T-helper 1 cell treated with Interleukin-12 subunit alpha and Interleukin-12 subunit beta and Interleukin-4 antibody, amounts not matched to agents 30 ng/mL and 1 ng/mL, for 36 hours (primary cell): ENCODE data around the gene ADAP1. TPM values are rescaled to one million over a fixed set of nuclear protein-coding genes. Genes with fewer than 3 reads are reported as not detected.

Source experiments
- intact Hi-C: fragments of 100-400 bp; cut with micrococcal nuclease; formaldehyde crosslinking; loops from one replicate; pipeline ENCODE4 v1.15.1; 2024
- total RNA-seq: library from RNA; stranded (reverse); gene quantifications from 2 replicates; pipeline ENCODE4 v1.2.3, GENCODE V29; 2022

The ADAP1 gene
- total RNA-seq, 1 donor from 2014 or later: 20.9 TPM

DNA sequence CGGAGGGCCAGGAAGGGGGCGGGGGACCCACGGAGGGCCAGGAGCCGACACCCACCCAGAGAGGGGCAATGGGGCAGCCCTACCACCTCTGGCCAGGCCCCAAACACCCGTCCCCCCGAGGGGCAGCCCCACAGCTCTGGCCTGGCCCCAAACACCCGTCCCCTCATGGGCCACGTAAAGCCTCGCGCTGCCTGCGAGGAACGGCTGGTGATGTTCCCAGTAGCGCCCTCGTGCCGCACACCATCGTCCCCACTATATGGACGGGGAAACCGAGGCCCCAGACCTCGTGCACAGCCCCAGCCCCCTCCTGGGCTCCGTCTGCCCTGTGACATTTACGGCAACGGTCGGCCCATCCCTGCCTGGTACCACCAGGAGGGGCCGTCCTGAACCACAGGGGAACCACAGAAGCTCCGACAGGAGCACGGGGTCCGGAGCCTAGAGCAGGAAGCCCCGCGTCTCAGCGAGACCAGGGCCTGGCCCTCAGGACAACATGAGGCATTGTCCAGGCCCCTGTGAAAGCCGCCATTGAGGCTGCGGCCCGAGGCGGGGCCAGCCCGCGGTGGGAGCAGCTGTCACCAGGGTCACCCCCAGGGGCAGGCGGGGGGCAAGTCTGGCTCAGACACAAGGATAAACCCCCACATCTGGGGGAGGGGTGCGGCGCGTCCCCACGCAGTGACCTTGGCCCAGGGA, 42.5 kb downstream of the ADAP1 start:
- intact Hi-C loops: no loop called here

DNA sequence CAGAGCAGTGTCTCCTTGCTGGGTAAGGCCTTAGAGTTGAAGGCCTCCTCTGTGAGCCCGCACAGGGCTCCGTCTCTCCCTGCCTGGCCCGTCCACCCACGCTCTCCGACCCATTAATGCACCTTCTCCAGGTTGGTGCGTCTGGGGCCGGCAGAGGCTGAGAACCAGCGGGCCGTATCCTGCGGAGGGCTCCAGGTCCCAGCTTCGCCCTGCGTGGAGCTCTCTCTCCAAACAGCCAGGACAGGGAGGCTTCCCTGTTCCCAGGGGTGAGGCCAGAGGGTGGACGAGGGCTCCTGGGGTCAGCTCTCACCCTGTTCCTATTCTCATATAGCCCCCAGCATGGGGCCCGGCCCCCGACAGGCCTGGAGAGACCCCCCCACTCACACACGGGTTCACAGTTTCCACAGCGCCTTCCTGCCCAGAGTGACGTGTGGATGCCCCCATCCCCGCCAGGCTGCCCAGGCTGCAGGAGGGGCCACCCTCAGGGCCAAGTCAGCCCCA, 43.5 kb downstream of the ADAP1 start:
- intact Hi-C loops: no loop called here

DNA sequence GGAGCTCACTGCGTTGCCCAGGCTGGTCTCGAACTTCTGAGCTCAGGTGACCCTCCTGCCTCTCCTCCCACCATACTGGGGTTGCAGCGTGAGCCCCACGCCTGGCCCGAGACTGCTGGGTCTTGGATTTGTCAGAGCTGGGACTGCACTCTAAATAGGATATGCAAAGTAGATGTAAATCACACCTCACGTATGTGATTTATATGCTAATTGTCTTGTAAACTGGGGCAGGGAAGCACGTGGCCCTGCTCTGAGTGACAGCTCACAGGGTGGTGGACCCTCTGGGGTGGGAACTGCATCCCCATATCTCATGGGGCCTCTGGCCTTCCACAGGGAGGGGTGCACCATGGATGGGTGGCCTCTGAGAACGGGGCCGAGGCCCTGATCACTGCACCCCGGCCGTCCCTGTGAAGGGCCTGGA, 44.0 kb downstream of the ADAP1 start:
- intact Hi-C loops: no loop called here

DNA sequence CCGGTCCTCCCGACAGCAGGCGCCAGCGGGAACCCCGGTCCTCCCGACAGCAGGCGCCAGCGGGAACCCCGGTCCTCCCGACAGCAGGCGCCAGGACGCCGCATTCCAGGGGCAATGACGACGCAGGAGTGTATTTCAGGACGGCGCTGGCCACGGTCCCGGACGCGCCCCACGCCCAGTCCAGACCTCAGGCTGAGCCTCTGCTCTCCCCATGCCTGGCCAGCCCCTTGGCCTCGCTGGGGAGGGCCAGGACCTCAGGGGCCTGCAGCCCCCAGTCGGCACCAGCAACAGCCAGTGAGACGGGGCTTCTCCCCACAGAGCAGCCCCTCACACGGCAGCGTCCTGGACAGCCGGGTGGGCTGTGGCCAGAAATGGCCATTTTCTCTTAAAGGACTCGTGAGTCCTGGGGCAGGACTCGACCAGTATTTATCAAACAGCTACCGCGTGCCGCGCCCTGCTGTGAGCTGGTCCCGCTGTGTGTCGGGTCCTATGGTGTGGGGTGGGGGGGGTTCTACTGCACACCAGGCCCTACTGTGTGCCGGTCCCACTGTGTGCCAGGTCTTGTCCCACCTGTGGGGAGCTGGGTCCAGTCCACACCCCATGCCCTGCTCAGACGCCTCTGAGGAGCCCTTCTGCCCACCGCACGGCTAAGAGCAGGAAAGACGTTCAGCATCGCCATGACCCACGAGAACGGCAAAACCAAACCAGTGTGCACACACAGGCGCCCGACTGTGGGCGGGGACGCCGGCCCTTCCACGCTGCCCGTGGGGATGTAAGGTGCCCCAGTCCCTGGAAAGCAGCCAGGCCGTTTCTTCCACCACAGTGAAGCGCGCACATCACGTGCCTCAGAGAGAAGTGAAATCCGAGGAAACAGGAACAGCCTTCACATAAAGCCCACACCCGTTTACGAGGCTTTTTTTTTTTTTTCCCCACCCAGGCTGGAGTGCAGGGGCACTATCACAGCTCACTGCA, 44.8 kb downstream of the ADAP1 start:
- intact Hi-C loops: loop anchor here (2.0 kb wide), 1 partner anchor 155 kb away; no protein-coding TSS in a partner anchor

DNA sequence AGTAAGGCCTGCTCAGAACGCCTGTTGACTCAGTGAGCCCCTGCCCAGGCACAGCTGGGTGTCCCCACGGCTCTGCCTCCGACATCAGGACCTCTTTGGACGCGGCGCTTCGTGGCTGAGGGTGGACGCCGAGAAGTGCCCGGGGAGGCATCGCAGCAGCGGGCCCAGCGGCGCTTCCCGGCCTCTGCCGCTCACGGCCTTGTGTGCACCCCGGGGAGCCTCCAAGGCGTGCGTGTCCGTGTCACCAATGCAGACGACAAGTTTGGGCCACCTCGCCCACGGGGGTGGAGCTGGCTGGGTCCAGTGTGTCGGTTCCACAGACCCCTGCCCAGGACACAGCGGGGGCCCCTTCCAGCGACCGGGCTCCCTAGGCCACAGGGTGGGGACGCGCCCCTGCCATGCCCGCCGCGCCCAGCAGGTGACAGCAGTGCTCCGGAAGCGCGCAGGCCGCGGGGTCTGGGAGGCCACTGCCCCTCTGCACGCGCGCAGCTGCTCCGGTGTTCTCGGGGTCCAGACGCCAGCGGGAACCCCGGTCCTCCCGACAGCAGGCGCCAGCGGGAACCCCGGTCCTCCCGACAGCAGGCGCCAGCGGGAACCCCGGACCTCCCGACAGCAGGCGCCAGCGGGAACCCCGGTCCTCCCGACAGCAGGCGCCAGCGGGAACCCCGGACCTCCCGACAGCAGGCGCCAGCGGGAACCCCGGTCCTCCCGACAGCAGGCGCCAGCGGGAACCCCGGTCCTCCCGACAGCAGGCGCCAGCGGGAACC, 45.7 kb downstream of the ADAP1 start:
- intact Hi-C loops: loop anchor here (1.0 to 2.0 kb wide), 3 partner anchors 47 to 156 kb away; no protein-coding TSS in a partner anchor

DNA sequence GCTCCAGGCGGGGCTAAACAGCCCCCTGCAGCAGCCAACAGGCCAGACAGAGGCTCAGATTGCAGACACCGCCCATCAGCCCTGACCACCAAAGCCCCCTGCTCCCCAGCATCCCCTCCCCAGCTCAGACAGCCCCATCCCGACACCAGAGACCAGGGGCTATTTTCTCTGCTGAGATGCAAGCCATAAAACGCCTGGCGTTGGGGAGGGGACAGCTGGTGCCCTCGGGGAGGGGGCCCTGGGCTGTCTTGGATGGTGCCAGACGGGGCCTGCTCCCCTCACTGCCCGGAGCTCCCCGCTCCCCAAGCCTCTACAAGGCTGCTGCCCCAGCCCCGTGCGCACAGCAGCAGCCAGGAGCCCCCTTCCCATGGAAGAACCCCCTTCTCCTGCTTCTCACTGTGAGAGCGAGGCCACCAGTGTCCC, 46.3 kb downstream of the ADAP1 start:
- intact Hi-C loops: loop anchor here (1.0 to 2.0 kb wide), 3 partner anchors 47 to 157 kb away; no protein-coding TSS in a partner anchor

DNA sequence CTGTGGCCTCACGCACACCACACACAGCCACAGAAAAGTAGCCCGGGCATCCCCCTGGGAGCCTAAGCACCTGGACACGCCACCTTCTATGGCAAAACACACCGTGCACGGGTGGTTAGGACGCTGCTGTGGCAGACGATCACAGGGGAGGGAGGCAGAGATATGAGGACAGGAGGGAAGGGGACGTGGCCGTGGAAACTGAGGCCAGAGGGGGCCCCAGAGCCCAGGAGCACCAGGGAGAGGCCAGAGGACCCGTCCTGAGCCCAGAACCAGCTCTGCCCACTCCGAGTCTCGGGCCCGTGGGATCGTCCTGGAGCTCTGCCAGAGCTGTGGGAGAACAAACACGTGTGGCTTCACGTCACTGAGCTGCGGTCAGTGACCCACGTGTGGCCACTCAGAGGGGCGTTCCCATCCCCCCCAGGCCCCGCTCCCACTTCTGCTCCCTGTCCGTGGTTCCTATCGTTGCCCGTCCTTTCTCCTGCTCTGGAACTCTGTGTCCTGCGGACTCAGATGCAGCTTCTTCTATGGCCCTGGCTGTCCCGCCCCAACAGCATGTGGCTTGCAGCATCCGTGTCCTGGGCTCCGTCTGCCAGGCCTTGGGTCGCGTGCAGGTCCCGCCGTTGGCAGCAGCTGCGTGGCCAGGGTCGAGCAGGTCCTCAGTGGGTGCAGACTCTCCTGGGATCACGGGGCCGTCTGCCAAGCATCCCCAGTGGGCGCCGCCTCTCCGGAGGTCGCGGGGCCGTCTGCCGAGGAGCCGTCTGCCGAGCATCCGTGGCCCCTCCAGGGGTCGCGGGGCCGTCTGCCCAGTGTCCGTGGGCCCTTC, 47.1 kb downstream of the ADAP1 start:
- intact Hi-C loops: no loop called here

DNA sequence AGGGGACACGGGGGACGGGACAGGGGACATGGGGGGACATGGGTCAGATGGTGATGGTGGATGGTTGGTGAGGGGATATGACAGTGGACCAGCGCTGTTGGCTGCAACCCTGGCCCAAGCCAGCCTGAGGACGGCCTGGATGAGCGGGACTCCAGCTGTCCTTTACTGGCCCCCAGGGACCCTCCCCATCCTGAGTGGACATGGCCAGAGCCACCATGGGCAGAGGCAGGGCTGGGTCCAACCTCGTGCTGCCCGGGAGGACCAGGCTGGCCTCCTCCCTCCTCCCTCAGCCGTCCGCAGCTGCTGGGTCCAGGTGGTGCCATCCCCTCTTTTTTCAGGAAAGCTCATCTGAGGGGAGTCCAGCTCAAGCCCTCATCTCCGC, 47.7 kb downstream of the ADAP1 start:
- intact Hi-C loops: no loop called here

DNA sequence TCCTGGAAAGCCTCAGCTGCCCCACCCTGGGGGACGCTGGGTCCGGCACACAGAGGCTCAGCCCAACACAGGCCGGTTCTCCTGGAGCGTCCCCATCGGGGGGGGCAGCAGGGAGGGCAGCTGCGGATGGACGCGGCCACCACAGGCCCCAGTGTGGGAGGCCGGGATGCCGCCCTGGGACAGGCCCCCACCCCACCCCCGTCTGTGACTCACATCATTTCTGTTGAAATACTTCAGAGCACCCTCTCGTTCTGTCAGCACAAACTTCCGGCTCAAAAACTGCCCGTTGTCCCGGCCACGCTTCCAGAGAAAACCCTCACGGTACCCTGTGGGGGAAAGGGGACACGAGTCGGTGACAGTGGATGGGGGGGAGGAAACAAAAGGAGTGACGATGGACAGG, 49.6 kb downstream of the ADAP1 start:
- intact Hi-C loops: no loop called here

DNA sequence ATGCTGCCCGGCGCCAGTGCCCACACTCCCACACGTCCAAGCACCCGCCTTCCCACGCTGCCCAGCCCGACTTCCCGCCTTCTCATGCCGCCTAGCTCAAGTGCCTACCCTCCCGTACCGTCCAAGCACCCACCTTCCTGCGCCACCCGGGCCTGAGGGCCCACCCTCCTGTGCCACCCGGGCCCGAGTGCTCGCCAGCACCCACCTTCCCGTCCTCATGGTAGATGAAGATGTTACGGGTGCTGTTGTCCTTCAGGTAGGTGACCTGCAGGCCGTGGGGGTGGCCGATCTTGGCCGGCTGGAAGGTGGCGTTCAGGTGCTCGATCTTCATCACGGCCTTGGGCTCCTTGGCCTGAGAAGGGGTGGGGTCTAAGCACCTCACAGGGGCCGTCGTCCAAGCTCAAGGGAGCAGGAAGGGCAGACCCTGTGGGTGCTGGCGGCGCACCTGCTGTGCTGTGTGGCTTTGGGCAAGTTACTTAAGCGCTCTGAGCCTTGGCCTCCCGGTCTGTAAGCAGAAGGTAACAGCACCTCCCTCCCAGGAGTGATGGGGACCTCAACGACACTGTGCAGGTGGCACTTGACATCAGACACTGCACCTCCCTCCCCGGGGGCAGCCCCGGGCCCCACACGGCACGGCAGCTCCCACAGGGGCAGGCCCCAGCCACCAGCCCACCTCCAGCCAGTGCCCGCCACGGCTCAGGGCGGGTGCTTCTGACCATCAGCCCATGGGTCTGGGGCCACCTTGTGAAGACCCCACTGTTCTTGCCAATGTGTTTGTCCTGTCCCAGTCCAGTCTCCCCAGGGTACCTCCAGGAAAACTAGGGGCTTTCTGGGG, 50.3 kb downstream of the ADAP1 start:
- intact Hi-C loops: no loop called here

DNA sequence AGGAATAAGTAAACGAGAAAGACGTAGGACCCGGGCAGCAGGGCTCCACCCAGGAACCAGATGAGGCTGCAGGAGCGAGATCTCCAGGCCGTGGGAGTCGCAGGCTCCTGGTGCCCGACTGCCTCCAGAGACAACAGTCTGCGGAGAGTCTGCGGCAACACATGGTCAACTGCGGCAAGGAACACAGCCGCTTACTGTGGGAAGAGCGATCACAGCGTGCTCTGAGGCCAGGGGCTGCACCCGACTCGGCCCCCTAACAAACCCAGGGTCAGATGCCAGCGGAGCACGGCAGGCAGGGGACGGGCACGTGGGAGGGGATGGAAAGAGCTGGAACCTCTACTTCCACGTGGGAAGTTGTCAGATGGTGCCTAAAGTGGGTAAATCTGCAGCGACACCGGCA, 51.5 kb downstream of the ADAP1 start:
- intact Hi-C loops: no loop called here

DNA sequence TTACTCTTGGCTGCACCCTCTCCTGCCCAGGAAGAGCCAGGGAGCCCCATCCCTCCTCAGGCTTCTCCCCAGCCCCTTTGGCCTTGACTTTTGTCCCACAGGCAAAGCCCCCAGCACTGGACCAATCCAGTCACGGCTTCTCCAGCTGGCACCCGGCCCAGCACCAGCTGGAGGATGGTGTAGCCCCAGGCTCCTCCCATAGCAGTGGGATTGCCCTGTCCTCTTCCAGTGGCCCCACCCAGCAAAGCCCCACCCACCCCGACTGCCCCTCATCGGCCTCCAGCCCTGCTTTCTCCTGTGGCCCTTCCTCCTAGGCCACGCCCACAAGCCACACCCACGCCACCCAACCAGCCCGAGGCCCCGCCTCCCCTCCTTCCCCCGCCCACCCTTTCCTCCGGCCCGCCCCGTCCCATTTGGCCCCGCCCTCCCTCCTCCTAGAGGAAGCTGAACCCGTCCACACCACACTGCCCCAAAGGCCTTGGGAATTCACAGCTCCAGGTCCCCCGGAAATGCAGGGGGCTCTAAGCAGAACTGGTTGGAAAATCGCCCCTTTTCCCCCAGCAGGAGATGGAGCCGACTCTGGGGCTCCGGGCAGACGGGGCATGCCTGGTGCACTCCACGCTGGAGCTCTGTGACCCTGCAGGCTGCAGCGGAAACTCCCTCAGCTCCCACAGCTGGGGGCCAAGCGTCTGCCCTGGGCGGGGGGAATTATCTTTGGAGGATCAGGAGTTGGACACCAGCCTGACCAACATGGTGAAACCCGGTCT, 52.9 kb downstream of the ADAP1 start:
- intact Hi-C loops: loop anchor here (2.0 kb wide), 2 partner anchors 21 to 73 kb away; partner anchors contain the start of gene COX19

DNA sequence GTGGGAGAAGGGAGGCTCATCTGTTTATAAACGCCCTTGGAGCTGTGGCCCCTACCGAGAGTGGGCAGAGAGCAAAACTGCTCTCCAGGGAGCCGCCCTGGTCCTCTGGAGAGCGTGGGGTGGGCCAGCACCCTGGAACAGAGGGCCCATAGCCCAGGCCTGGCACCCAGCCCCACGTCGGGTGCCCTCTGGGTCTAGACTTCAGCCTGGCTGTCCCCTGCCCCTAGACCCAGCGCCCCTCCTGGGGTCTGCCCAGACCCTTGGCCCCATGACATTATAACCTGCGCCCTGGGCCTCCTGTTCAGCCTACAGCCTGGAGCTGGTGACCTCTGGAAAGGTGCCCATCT, 53.5 kb downstream of the ADAP1 start:
- intact Hi-C loops: loop anchor here (2.0 kb wide), 2 partner anchors 22 to 74 kb away; partner anchors contain the start of gene COX19

DNA sequence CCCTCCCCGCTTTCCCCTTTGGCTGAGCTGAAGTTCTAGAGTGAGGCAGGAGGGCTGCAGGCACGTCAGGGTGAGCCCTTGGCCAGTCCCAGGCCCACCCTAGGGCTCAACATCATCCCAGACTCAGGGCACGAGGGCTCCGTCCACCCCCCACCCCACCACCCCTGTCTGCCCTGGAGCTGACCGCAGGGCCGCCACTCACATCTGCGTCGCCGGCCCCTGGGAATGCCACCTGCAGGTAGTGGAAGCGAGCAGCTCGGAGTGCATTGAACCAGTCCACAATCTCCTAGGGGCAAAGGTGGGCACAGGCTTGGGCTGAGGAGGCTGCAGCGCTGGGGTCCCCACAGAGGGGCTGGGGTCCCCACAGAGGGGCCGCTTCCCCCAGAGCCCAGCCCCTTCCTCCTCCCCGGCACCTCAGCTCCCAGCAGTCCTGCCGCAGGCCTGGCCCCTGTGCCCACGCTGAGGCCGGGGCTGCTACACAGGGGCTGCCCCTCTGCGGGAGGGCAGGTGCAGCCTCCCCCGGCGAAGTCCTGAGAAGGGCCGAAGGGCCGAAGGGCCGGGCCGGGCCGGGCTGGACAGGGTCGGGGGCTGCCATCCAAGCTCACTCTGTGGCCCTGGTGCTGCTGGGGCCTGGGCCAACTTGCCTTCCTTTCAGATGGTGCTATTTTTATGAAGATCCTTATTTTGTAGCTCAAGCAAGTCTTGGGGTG, 54.0 kb downstream of the ADAP1 start:
- intact Hi-C loops: loop anchor here (2.0 kb wide), 2 partner anchors 22 to 74 kb away; partner anchors contain the start of gene COX19

DNA sequence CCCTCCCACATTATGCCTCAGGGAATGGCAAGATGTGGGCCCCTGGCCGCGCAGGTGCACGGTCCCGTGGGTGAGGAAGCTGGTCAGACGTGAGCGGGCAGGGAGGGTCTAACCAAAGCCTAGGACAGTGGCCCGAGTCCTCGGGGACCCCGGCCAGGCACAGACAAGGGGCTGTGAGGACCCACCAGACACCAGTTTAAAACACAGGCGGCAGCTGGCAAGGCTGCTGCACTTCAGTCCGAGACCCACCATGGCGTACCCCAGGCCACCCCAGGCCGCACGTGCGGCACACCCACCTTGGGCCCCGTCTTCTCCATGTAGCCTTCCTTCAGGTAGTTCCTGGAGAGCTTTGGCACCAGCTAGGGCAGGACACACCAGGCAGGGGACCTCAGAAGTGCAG, 54.7 kb downstream of the ADAP1 start:
- intact Hi-C loops: loop anchor here (2.0 kb wide), 2 partner anchors 23 to 75 kb away; partner anchors contain the start of gene COX19

DNA sequence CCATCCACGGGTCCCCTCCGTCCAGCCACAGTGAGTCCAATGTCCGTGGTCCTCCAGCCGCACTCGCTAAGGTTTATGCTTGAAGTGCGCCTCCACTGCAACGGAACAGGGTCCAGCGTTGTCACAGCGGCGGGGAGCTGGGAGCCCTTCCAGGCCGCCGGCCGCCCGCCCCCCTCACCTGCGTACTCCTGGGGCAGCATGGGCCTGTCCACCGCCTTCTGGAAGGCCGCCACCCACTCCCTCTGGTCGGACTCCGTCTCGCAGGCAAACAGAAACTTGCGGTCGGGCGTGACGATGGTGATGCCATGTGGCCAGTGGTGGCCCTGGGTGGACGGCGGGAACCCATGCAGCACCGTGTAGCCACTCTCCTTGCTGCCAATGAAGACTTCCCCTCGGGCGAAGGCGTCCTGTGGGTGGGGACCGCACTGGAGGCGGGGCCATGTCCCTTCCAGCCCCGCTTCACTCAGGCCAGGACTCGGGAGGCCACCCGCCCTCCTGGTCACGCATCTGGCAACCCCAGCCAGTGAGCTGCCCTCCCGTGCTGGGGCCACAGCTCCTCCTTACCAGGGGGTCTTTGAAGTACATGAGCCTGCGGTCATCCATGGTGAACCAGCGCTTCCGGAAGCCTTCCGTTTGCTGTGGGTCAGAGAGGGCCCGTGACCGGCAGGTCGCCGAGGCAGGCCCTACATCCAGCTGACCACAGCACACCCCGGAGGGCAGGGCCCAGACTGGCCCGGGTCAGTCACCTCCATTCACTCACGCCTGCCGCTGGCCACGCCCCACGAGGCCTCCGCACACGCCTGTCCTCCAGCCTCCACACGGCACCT, 55.4 kb downstream of the ADAP1 start:
- intact Hi-C loops: no loop called here

DNA sequence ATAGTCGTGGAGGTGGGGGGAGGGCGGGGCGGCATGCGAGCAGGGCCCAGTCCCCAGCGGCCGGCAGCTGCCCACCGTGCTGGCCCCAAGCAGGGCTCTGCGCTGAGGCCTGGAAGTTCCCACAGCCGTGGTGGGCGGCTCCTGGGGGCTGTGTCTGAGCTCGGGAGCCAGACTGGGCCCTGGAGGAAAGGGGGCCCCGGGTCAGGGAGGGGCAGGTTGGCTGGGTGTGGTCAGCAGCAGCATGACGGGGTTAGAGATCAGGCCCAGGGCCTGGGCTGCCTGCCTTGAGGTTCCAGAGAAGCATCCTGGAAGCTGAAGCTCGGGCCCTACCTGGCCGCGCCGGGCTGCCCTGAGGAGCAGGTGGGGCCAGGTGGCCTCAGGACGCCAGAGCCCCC, 56.0 kb downstream of the ADAP1 start:
- intact Hi-C loops: no loop called here
